Endodermal cell (in vitro differentiated cells): ENCODE measurements around the gene AGPS. TPM values are rescaled to one million over a fixed set of nuclear protein-coding genes. Genes with fewer than 3 reads are reported as not detected.
"Not testable (repeated sequence)": the region's sequence is repeated elsewhere in the genome, so short reads cannot be mapped to it uniquely, and the experiment has no call there.

Source experiments
- DNase-seq: peaks from one replicate; pipeline ENCODE4 v3.0.0-alpha.2; 2017
- H3K27ac ChIP-seq: 2 replicates; pipeline ENCODE4 v1.5.1; 2013; ENCODE audit warnings: mild to moderate bottlenecking, low read depth, low read length, moderate library complexity
- H3K27me3 ChIP-seq: 2 replicates; pipeline ENCODE4 v1.6.1; 2013; ENCODE audit warnings: mild to moderate bottlenecking, low read length, moderate library complexity; ENCODE audit not compliant: insufficient read depth, control insufficient read depth, poor library complexity, severe bottlenecking
- H3K36me3 ChIP-seq: 2 replicates; pipeline ENCODE4 v1.7.0; 2013; ENCODE audit warnings: mild to moderate bottlenecking, low read length, moderate library complexity; ENCODE audit not compliant: control insufficient read depth, insufficient read depth
- H3K4me1 ChIP-seq: one replicate; pipeline ENCODE4 v1.7.0; 2013; ENCODE audit warnings: low read length; ENCODE audit not compliant: control insufficient read depth, insufficient read depth
- H3K4me3 ChIP-seq: 2 replicates; pipeline ENCODE4 v1.5.1; 2013; ENCODE audit warnings: mild to moderate bottlenecking, low read length, moderate library complexity
- H3K9ac ChIP-seq: 2 replicates; pipeline ENCODE4 v1.6.1; 2013; ENCODE audit warnings: mild to moderate bottlenecking, low read length, moderate library complexity; ENCODE audit not compliant: poor library complexity, severe bottlenecking; ENCODE audit errors: extremely low read depth
- H3K9me3 ChIP-seq: 2 replicates; pipeline ENCODE4 v1.6.1; 2013; ENCODE audit warnings: mild to moderate bottlenecking, low read length, moderate library complexity; ENCODE audit not compliant: control insufficient read depth
- H3K27ac Mint-ChIP-seq: 2 replicates; pipeline ENCODE4 v1.8.0; 2020; ENCODE audit warnings: mixed read lengths
- H3K27me3 Mint-ChIP-seq: 2 replicates; pipeline ENCODE4 v1.8.0; 2021; ENCODE audit warnings: mild to moderate bottlenecking, mixed read lengths; ENCODE audit not compliant: insufficient read depth
- H3K36me3 Mint-ChIP-seq: 2 replicates; pipeline ENCODE4 v1.8.0; 2020; ENCODE audit warnings: low read depth, mixed read lengths
- H3K4me1 Mint-ChIP-seq: 2 replicates; pipeline ENCODE4 v1.8.0; 2020; ENCODE audit warnings: mixed read lengths
- H3K4me3 Mint-ChIP-seq: 2 replicates; pipeline ENCODE4 v1.8.0; 2020; ENCODE audit warnings: mild to moderate bottlenecking, moderate library complexity, mixed read lengths
- H3K9me3 Mint-ChIP-seq: 2 replicates; pipeline ENCODE4 v1.8.0; 2020; ENCODE audit warnings: mild to moderate bottlenecking, mixed read lengths
- WGBS, 2 experiments: methylation state at CpG; one replicate each; pipeline versions ENCODE4 v1.1.5 to v1.1.7; 2013; ENCODE audit warnings: missing lambda C conversion rate in 2 of 2, mixed read lengths in 1 of 2; ENCODE audit not compliant: insufficient coverage in 1 of 2, insufficient read length in 1 of 2; 5-methylcytosine and 5-hydroxymethylcytosine counted together
- total RNA-seq, 2 donors: library from RNA; stranded (reverse); fragmentation: NEBNext Ultra II Directional in 1 of 2; extraction: Animal tissue kit (Norgen Biotek cat#: 25700) in 1 of 2; gene quantifications; 2 replicates in 1 of 2; 3 replicates in 1 of 2; pipeline ENCODE4 v1.2.1, GENCODE V29; 2021
- TF ChIP-seq, protein P1 (sequence below): fragments of 200-600 bp; sonication (generic); conservative IDR thresholded peaks from 2 replicates; pipeline ENCODE4 v1.5.0; 2021; ENCODE audit warnings: antibody characterized with exemption, mild to moderate bottlenecking

The AGPS gene
- total RNA-seq, 2 donors from 2014 or later = 76.8 to 86.1 TPM

- H3K9ac ChIP-seq = no peak overlapping the region
- H3K4me1 Mint-ChIP-seq = no peaks in the 10 kb centered on the region
- WGBS, 2 experiments = 86 to 96% methylated on average over 3 of the region's 3 CpGs
- no peaks in the 10 kb centered on the region for H3K9me3 ChIP-seq
- TF ChIP-seq, protein P1, sequence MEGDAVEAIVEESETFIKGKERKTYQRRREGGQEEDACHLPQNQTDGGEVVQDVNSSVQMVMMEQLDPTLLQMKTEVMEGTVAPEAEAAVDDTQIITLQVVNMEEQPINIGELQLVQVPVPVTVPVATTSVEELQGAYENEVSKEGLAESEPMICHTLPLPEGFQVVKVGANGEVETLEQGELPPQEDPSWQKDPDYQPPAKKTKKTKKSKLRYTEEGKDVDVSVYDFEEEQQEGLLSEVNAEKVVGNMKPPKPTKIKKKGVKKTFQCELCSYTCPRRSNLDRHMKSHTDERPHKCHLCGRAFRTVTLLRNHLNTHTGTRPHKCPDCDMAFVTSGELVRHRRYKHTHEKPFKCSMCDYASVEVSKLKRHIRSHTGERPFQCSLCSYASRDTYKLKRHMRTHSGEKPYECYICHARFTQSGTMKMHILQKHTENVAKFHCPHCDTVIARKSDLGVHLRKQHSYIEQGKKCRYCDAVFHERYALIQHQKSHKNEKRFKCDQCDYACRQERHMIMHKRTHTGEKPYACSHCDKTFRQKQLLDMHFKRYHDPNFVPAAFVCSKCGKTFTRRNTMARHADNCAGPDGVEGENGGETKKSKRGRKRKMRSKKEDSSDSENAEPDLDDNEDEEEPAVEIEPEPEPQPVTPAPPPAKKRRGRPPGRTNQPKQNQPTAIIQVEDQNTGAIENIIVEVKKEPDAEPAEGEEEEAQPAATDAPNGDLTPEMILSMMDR = no peak
- H3K27ac Mint-ChIP-seq = no peak overlapping the region
- no peak overlapping the region for H3K27ac ChIP-seq
- peaks cover 53% of the 10 kb centered on the region for H3K36me3 Mint-ChIP-seq
- H3K4me3 ChIP-seq = no peak overlapping the region
- H3K36me3 ChIP-seq = peaks cover 54% of the 10 kb centered on the region
- no peaks in the 10 kb centered on the region for H3K27me3 Mint-ChIP-seq
- DNase-seq = no peak
- H3K4me1 ChIP-seq = no peaks in the 10 kb centered on the region
- H3K27me3 ChIP-seq = no peaks in the 10 kb centered on the region
- no peak overlapping the region for H3K4me3 Mint-ChIP-seq
- peaks cover 33% of the 10 kb centered on the region for H3K9me3 Mint-ChIP-seq
Observed at GRCh38 chr2:177455187-177455586, 62.6 kb downstream of the AGPS start.

- H3K9ac ChIP-seq, H3K4me3 Mint-ChIP-seq, H3K27ac Mint-ChIP-seq, DNase-seq, H3K27me3 Mint-ChIP-seq, H3K27me3 ChIP-seq, H3K4me1 Mint-ChIP-seq, H3K27ac ChIP-seq, H3K4me3 ChIP-seq, H3K4me1 ChIP-seq: not testable (repeated sequence)
- 100% methylated on average over 1 of the region's 1 CpG; no CpG with 5 or more reads in 1 of the 2 experiments for WGBS, 2 experiments
- peaks cover 55% of the 10 kb centered on the region for H3K36me3 Mint-ChIP-seq
- H3K9me3 Mint-ChIP-seq = peaks cover 33% of the 10 kb centered on the region
- peaks cover 16% of the 10 kb centered on the region for H3K9me3 ChIP-seq
- H3K36me3 ChIP-seq = peaks cover 67% of the 10 kb centered on the region
Observed at GRCh38 chr2:177459756-177460155, 67.2 kb downstream of the AGPS start.

DNA sequence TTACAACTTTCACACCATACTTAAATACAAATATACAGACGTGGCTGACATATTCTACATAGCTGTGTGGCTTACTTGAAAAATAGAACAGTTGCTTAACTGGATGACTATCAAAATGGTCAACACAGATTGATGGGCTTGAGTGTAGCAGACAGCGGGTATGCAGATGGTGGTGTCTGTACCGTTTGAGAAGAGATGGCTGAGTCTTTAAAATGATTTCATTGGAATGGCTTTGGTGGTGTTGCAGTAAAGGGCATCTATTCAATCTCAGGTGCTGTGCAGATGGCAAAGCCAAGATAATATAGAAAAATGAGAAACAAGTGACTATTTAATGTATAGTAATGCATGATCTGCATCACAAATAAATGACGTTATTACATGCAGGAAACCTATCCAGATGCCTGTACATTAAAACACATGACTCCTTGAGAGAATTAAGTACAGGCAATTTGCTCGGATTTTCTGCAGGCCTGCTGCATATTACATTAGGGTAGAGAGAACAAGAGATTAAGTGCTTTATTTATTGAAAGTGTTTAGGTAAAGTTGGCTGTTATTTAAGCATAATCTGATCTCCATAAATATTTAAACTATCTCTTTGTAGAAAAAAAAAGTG is 68.5 kb downstream of the AGPS start:
- no peak overlapping the region for H3K27ac Mint-ChIP-seq
- H3K4me3 ChIP-seq = no peak overlapping the region
- H3K4me3 Mint-ChIP-seq = no peak overlapping the region
- DNase-seq = no peak
- H3K36me3 Mint-ChIP-seq = peaks cover 55% of the 10 kb centered on the region
- H3K9me3 Mint-ChIP-seq = peaks cover 40% of the 10 kb centered on the region
- H3K27me3 Mint-ChIP-seq = no peaks in the 10 kb centered on the region
- TF ChIP-seq, protein P1 = no peak
- peaks cover 67% of the 10 kb centered on the region for H3K36me3 ChIP-seq
- WGBS, 2 experiments = 97 to 100% methylated on average over 2 to 5 of the region's 5 CpGs
- H3K4me1 ChIP-seq = no peaks in the 10 kb centered on the region
- peaks cover 30% of the 10 kb centered on the region for H3K9me3 ChIP-seq
- H3K27ac ChIP-seq = no peak overlapping the region
- H3K4me1 Mint-ChIP-seq = no peaks in the 10 kb centered on the region
- no peaks in the 10 kb centered on the region for H3K27me3 ChIP-seq
- H3K9ac ChIP-seq = no peak overlapping the region

DNA sequence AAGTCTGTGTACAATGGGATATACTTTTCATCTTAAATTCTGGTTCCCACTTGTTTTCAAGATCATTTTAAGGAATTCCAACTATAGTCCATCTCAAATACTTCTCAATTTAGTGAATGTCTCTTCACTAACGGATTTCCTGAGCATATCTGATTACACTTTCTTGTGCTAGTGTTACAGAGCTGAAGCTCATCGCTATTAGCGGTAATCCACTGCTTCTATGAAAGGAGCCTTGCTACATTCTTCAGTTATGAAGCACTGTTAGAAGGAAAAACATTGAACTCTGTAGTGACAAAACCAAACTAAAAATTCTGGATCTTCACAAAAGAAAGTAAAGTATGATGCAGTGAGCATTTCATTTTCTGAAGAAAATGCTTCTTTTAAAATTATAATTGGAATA is 72.0 kb downstream of the AGPS start:
- DNase-seq = no peak
- Mint-ChIP-seq H3K36me3 (peaks cover 45% of the 10 kb centered on the region), H3K27ac (no peak overlapping the region), H3K9me3 (peaks cover 12% of the 10 kb centered on the region), H3K27me3 (no peaks in the 10 kb centered on the region), H3K4me1 (no peaks in the 10 kb centered on the region), H3K4me3 (no peak overlapping the region)
- H3K9ac ChIP-seq = no peak overlapping the region
- H3K27me3 ChIP-seq = no peaks in the 10 kb centered on the region
- 96 to 100% methylated on average over 3 of the region's 3 CpGs for WGBS, 2 experiments
- no peaks in the 10 kb centered on the region for H3K4me1 ChIP-seq
- peaks cover 74% of the 10 kb centered on the region for H3K36me3 ChIP-seq
- H3K27ac ChIP-seq = no peak overlapping the region
- H3K9me3 ChIP-seq = peaks cover 32% of the 10 kb centered on the region
- TF ChIP-seq, protein P1 = no peak
- no peak overlapping the region for H3K4me3 ChIP-seq
